Head of caudate nucleus (tissue), 42 donors: ENCODE data around the gene PTPN20.
"Not testable (repeated sequence)": the region's sequence is repeated elsewhere in the genome, so short reads cannot be mapped to it uniquely, and the experiment has no call there.

Source experiments
- DNase-seq, 42 donors: peaks; one replicate each; pipeline versions ENCODE4 v3.0.0 to v3.0.0-alpha.2; 2020 to 2021; ENCODE audit warnings: mixed read lengths in 7 of 42
- intact Hi-C: fragments of 100-400 bp; cut with DNase I; formaldehyde crosslinking; loops from one replicate; pipeline ENCODE4 v1.15.0; 2022

PTPN20 gene

GRCh38 chr10:46948687-46949518, 37.7 kb downstream of the PTPN20 start:
- intact Hi-C loops, DNase-seq: not testable (repeated sequence)

GRCh38 chr10:46952540-46952939, 41.3 kb downstream of the PTPN20 start:
- DNase-seq, intact Hi-C loops: not testable (repeated sequence)

DNA sequence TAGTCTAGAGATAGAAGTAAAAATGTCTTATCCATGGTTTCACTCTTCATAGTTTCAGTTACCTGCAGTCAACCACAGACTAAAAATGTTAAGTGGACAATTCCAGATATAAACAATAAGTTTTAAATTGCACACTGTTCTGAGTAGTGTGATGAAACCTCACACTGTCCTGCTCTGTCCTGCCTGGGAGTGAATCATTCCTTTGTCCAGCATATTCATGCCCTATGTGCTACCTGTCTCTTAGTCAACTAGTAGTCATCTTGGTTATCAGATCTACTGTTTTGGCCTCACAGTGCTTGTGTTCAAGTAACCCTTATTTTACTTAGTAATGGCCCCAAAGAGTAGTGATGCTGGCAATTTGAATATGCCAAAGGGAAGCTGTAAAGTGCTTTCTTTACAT, 49.5 kb downstream of the PTPN20 start:
- DNase-seq, intact Hi-C loops: not testable (repeated sequence)

- DNase-seq, intact Hi-C loops: not testable (repeated sequence)
These were observed 52.1 kb downstream of the PTPN20 start for GRCh38 chr10:46963356-46963755.

DNA sequence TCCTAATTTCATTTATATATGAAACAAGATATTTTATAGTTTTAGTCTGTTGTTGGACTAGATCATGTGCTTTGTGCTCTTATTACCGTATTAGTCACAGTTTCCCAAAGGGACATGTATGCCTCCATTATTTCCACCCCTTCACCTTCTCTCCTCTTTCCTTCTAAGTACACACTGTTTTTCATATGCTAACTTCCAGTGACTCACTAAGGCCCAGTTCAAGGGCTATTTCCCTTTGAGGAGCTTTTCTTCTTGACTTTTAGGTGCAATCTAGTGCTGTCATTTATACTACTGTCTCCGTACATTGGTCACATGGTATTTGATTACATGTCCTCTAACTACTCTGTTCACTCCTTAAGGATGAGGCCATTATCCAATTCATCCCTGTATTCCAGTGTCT, 55.8 kb downstream of the PTPN20 start:
- DNase-seq, intact Hi-C loops: not testable (repeated sequence)

- intact Hi-C loops: not testable (repeated sequence)
These were observed 69.0 kb downstream of the PTPN20 start for GRCh38 chr10:46980223-46980622.

GRCh38 chr10:46987233-46987924, 76.2 kb downstream of the PTPN20 start:
- DNase-seq, intact Hi-C loops: not testable (repeated sequence)

More at GRCh38 chr10:46980223-46980622, 69.0 kb downstream of the PTPN20 start:
- not testable (repeated sequence) for DNase-seq

- intact Hi-C loops: no loop called here
- DNase-seq: peak in 39 of 42 donors; percentile 5 to 79 (median 45)
These were observed 81.8 kb downstream of the PTPN20 start for GRCh38 chr10:46992803-46993561.

DNA sequence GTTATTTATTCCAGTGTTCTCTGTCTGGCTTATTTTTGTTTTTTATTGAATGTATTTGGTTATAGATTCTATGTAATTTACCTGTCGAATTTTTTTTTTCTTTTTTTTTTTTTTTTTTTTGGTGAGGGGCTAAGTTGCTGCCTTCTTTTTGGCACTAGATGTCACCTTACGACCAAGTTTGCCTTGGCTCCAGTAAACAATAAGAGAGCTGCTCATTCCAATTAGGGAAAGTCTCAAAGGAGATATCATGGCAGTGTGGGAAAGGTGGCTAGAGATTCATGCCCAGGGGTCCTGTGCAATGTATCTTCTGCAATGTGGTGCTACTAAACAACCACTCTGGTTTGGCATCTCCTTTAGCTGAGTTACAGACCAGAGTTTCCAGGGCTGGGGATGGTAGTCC, 84.0 kb downstream of the PTPN20 start:
- intact Hi-C loops: no loop called here
- no peak for DNase-seq

DNA sequence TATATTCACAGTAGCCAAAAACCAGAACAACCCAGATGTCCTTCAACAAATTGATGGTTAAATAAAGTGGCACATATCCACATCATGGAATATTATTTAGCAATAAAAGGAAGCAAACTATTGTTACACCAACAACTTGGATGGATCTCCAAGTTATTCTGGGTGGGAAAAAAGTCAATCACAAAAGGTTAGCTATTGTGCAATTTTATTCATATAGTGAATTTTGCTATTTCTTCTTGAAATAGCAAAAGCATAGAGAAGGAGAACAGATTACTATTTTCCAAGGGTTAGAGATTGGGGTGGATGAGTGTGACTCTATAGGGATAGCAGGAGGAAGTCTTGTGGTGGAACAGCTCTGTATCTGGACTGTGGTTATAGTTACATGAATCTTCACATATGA, 87.0 kb downstream of the PTPN20 start:
- DNase-seq: no peak
- intact Hi-C loops: no loop called here

- intact Hi-C loops: no loop called here
- DNase-seq: no peak
These were observed 87.4 kb downstream of the PTPN20 start for GRCh38 chr10:46998595-46998994.

DNA sequence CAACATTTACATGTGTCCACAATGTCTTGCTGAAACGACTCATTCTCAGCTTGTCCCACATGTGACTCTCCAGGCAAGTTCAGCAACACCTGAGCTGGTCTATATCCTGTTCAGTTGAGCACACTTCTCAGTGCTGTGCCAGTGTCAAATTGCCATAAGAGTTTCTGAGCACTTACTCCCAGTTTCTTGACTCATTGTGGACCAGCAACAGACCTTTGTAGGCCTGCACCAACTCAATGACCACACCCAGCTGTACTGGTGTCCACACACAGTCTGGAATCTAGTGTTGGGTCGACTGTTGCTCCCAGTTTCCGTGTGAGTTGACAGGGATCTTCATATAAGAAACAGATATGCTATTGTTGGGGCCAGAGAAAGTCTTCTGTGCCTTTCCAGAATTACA, 88.0 kb downstream of the PTPN20 start:
- intact Hi-C loops: no loop called here
- DNase-seq: no peak

- intact Hi-C loops: no loop called here
- no peak for DNase-seq
These were observed 97.5 kb downstream of the PTPN20 start for GRCh38 chr10:47008769-47009168.

- intact Hi-C loops: no loop called here
- DNase-seq: no peak
These were observed 98.1 kb downstream of the PTPN20 start for GRCh38 chr10:47009215-47009838.

GRCh38 chr10:47010036-47010435, 98.8 kb downstream of the PTPN20 start:
- no peak for DNase-seq
- intact Hi-C loops: no loop called here

- DNase-seq: no peak
- intact Hi-C loops: no loop called here
These were observed 101.0 kb downstream of the PTPN20 start for GRCh38 chr10:47012214-47012613.

- DNase-seq: no peak
- intact Hi-C loops: no loop called here
These were observed 102.4 kb downstream of the PTPN20 start for GRCh38 chr10:47013507-47014154.

DNA sequence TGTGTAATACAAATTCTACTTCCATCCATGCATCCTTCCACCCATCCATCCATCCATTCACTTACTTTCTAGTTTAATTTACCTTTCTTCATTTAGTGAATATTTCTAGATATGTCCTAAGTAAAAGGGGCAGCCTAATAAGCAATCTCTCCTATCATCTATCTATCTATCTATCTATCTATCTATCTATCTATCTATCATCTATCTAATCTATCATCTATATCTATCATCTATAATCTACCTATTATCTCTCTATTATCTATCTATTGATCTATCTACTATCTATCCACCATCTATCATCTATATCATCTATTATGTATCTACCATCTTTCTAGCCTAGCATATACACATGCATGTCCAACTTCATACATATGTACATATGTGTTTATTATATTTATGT, 104.2 kb downstream of the PTPN20 start:
- intact Hi-C loops: no loop called here
- no peak for DNase-seq

GRCh38 chr10:47016564-47016963, 105.3 kb downstream of the PTPN20 start:
- no peak for DNase-seq
- intact Hi-C loops: no loop called here
